OCI-LY7 (cell line): ENCODE measurements around the gene SOCS6. TPM values are rescaled to one million over a fixed set of nuclear protein-coding genes. Genes with fewer than 3 reads are reported as not detected.

ENCODE experiments used
- BruUV-seq: library from RNA; stranded (reverse); fragments of 400-500 nt; replicated peaks from 2 replicates; lab custom pipeline; 2021; lab: Mats Ljungman, UMichigan
- CTCF ChIA-PET: fragments of 300-600 bp; sonication (Branson Sonifier 250); formaldehyde crosslinking; loops from one replicate; lab custom pipeline; 2022; ENCODE audit warnings: antibody characterized with exemption; ENCODE audit not compliant: unreplicated experiment; lab: Charles Lee
- POLR2A ChIA-PET: fragments of 300-600 bp; sonication (Branson Sonifier 250); formaldehyde crosslinking; loops from one replicate; lab custom pipeline; 2022; ENCODE audit warnings: antibody characterized with exemption; lab: Charles Lee
- DNase-seq: peaks from one replicate; pipeline ENCODE4 v3.0.0-alpha.2; 2015; ENCODE audit warnings: low spot score
- H2AFZ ChIP-seq: fragments of 200-600 bp; sonication (generic), shearing (Covaris generic); 2 replicates; pipeline ENCODE4 v1.6.1; 2014; ENCODE audit warnings: mild to moderate bottlenecking, antibody characterized with exemption, low read length, moderate library complexity
- H3K27ac ChIP-seq: fragments of 200-600 bp; sonication (generic); 2 replicates; pipeline ENCODE4 v1.5.1; 2014; ENCODE audit warnings: mixed run types, low read depth, mild to moderate bottlenecking, moderate library complexity, low read length, inconsistent platforms; ENCODE audit not compliant: poor library complexity, severe bottlenecking
- H3K36me3 ChIP-seq: fragments of 200-600 bp; sonication (generic); 2 replicates; pipeline ENCODE4 v1.6.1; 2014; ENCODE audit warnings: mild to moderate bottlenecking, antibody characterized with exemption, low read length, moderate library complexity, mixed read lengths; ENCODE audit not compliant: insufficient read depth
- H3K4me1 ChIP-seq: fragments of 200-600 bp; sonication (generic); 2 replicates; pipeline ENCODE4 v1.5.1; 2014; ENCODE audit warnings: mild to moderate bottlenecking, low read length; ENCODE audit not compliant: insufficient read depth, poor library complexity, severe bottlenecking
- H3K4me2 ChIP-seq: fragments of 200-600 bp; sonication (generic); 2 replicates; pipeline ENCODE4 v1.6.1; 2014; ENCODE audit warnings: mild to moderate bottlenecking, low read length
- H3K4me3 ChIP-seq: fragments of 200-600 bp; sonication (generic); 2 replicates; pipeline ENCODE4 v1.5.1; 2014; ENCODE audit warnings: mild to moderate bottlenecking, low read depth, low read length; ENCODE audit not compliant: poor library complexity, severe bottlenecking
- H3K79me2 ChIP-seq: fragments of 200-600 bp; sonication (generic); 2 replicates; pipeline ENCODE4 v1.6.1; 2016; ENCODE audit warnings: low read depth, mild to moderate bottlenecking, low read length, moderate library complexity, mixed read lengths; ENCODE audit not compliant: insufficient read depth
- H3K9me2 ChIP-seq: fragments of 200-600 bp; sonication (generic); 2 replicates; pipeline ENCODE4 v1.6.1; 2016; ENCODE audit warnings: mild to moderate bottlenecking, low read length, mixed read lengths; ENCODE audit not compliant: insufficient read depth
- H3K9me3 ChIP-seq: fragments of 200-600 bp; sonication (generic); 2 replicates; pipeline ENCODE4 v1.6.1; 2014; ENCODE audit warnings: mild to moderate bottlenecking, mixed run types, low read length, mixed read lengths
- H4K20me1 ChIP-seq: fragments of 200-600 bp; sonication (generic); 2 replicates; pipeline ENCODE4 v1.6.1; 2014; ENCODE audit warnings: mild to moderate bottlenecking, antibody characterized with exemption, low read length, moderate library complexity, mixed read lengths; ENCODE audit not compliant: insufficient read depth
- CTCF ChIP-seq: fragments of 200-600 bp; sonication (generic); conservative IDR thresholded peaks from 2 replicates; pipeline ENCODE4 v1.5.1; 2014; ENCODE audit warnings: mild to moderate bottlenecking, antibody characterized with exemption, low read length, moderate library complexity, mixed read lengths
- EZH2phosphoT487 ChIP-seq: fragments of 200-600 bp; sonication (generic); IDR thresholded peaks from 2 replicates; pipeline ENCODE4 v1.6.1; 2018; ENCODE audit warnings: low read depth, borderline replicate concordance, mild to moderate bottlenecking, mixed run types, antibody characterized with exemption, low read length, moderate library complexity, mixed read lengths
- intact Hi-C: fragments of 100-400 bp; cut with micrococcal nuclease; formaldehyde crosslinking; loops from one replicate; pipeline ENCODE4 v1.10.0; 2022; ENCODE audit not compliant: unreplicated experiment
- total RNA-seq, 2 experiments: library from RNA; depleted of rRNA in 1 of 2; stranded (reverse); fragments of >200 nt in 1 of 2; shearing (Covaris generic) in 1 of 2; gene quantifications; 2 replicates each; pipeline ENCODE4 v1.2.3, GENCODE V29; 2014 to 2022

The SOCS6 gene
- total RNA-seq, 2 experiments from 2014 or later = not detected

GRCh38 chr18:70377857-70378701, 89.2 kb downstream of the SOCS6 start:
- no TSS peak for BruUV-seq
- Histone ChIP-seq H3K4me3 (no peak overlapping the region), H3K4me1 (no peaks in the 10 kb centered on the region), H3K9me2 (no peaks in the 10 kb centered on the region), H4K20me1 (no peaks in the 10 kb centered on the region), H3K9me3 (no peaks in the 10 kb centered on the region), H3K4me2 (no peak overlapping the region), H3K79me2 (no peaks in the 10 kb centered on the region), H2AFZ (no peak overlapping the region), H3K36me3 (no peaks in the 10 kb centered on the region), H3K27ac (no peak overlapping the region)
- ChIA-PET CTCF (no interaction called here), POLR2A (interaction anchor here (0.7 to 1.4 kb wide), 2 partner anchors 19 to 36 kb away, joined by 3 read pairs; no protein-coding TSS in a partner anchor)
- TF ChIP-seq EZH2phosphoT487 (no peak), CTCF (no peak)
- no peak for DNase-seq
- intact Hi-C loops = no loop called here

Other genes with a start within 250 kb of the SOCS6 start
- 20.5 and 29.7 TPM in 2 replicates for gene RTTN, start 83.4 kb upstream of the SOCS6 start, total RNA-seq (2014; rRNA removed; shearing (Covaris generic))
- gene RTTN, start 83.4 kb upstream of the SOCS6 start, total RNA-seq (2022) = 19.8 and 23.0 TPM in 2 replicates